ENCODE measurements around the gene SHC3. TPM values are rescaled to one million over a fixed set of nuclear protein-coding genes. Genes with fewer than 3 reads are reported as not detected.

The SHC3 gene
- total and polyA plus RNA-seq, 12 donors, result 0.15 to 0.71 (median 0.33) TPM

DNA sequence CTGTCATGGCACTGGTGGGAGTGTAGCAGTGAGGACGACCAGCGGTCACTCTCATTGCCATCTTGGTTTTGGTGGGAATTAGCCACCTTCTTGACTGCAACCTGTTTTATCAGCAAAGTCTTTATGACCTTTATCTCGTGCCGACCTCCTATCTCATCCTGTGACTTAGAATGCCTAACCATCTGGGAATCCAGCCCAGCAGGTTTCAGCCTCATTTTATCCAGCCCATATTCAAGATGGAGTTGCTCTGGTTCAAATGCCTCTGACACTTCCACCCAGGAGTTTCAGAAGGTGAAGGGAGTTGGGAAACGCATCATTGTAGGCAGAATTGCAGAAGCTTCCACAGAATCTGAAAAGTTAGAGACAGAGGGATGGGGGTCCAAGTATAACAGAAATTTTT is 35.4 kb downstream of the SHC3 start:
- H3K36me3 ChIP-seq, result no peaks in the 10 kb centered on the region
- no peaks in the 10 kb centered on the region for H3K9me3 ChIP-seq
- DNase-seq, result no peak
- WGBS, 2 donors, result 77 to 78% methylated on average over 5 of the region's 5 CpGs
- H3K27me3 ChIP-seq, result no peaks in the 10 kb centered on the region
- ATAC-seq, result no peak
- H3K27ac ChIP-seq, result no peak overlapping the region
- H3K4me3 ChIP-seq, result no peak overlapping the region
- intact Hi-C loops (cut with DNase I), result no loop called here
- TF ChIP-seq, protein P1, sequence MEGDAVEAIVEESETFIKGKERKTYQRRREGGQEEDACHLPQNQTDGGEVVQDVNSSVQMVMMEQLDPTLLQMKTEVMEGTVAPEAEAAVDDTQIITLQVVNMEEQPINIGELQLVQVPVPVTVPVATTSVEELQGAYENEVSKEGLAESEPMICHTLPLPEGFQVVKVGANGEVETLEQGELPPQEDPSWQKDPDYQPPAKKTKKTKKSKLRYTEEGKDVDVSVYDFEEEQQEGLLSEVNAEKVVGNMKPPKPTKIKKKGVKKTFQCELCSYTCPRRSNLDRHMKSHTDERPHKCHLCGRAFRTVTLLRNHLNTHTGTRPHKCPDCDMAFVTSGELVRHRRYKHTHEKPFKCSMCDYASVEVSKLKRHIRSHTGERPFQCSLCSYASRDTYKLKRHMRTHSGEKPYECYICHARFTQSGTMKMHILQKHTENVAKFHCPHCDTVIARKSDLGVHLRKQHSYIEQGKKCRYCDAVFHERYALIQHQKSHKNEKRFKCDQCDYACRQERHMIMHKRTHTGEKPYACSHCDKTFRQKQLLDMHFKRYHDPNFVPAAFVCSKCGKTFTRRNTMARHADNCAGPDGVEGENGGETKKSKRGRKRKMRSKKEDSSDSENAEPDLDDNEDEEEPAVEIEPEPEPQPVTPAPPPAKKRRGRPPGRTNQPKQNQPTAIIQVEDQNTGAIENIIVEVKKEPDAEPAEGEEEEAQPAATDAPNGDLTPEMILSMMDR (IDR thresholded peaks at IDR 0.05), result no peak
- peaks cover 0 to 5% (median 0%) of the 10 kb centered on the region in 9 donors for H3K4me1 ChIP-seq

DNA sequence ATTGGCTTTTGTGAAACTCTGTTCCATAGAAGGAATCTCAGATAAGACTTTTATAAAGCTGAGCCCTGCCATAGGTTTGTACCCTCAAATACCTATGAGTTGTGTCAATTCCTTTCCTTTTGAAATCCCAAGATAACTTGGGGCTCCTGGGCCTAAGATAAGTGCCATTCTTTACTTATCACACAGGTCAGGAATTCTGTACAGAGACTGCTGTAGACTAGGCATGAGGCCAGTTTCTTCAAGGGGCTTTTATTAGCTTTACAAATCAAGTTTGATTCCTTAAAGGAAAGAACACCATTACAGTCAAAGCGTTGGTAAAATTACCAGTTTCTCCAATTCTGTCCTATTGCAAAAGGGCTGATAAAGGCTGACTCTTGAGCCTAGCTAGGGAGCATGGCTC is 39.2 kb downstream of the SHC3 start:
- Histone ChIP-seq H3K4me1 (peaks cover 0 to 11% (median 0%) of the 10 kb centered on the region in 9 donors), H3K36me3 (no peaks in the 10 kb centered on the region), H3K9me3 (peaks cover 0 to 12% (median 3%) of the 10 kb centered on the region in 11 donors), H3K4me3 (no peak overlapping the region), H3K27me3 (no peaks in the 10 kb centered on the region), H3K27ac (no peak overlapping the region)
- TF ChIP-seq, protein P1 (IDR thresholded peaks at IDR 0.05), result no peak
- no peak for ATAC-seq
- no peak for DNase-seq
- 73 to 83% methylated on average over 1 of the region's 1 CpG for WGBS, 2 donors
- intact Hi-C loops (cut with DNase I), result no loop called here

DNA sequence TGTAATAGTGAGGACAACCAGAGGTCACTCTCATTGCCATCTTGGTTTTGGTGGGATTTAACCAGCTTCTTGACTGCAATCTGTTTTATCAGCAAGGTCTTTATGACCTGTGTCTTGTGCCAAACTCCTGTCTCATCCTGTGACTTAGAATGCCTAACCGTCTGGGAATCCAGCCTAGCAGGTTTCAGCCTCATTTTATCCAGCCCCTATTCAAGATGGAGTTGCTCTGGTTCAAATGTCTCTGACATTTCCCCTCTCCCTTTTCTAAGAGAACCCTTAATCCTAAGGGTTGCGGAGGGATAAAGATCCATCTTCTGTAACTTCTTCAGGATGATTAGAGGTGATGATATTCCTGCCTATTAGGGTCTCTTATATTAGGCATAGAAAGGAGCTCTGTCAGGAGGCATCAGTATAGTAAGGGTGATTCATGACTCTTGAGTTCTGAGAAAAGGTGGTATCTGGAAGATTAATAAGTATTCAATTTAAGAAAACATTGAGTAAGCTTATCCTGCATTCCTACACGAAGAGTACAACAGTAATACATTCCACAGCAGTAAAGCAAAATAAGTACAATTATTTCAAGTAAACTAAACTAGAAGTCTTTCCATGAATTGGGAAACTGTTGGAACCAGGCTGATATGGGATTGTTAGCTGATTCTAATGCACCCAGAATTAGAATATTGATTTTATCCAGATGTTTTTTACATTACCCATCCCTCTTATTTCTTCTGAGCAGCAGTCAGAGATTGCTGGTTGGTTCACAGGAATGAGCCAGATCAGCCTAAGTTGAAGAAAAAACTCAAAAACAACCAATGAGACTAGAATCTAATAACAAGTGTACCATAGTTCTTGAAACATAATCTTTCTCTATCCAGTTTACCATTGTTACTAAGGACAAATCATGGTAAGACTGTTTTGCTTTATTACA is 39.9 kb downstream of the SHC3 start:
- no peak overlapping the region for H3K4me3 ChIP-seq
- ATAC-seq, result no peak
- TF ChIP-seq, protein P1 (IDR thresholded peaks at IDR 0.05), result no peak
- no peak for DNase-seq
- peaks cover 0 to 19% (median 6%) of the 10 kb centered on the region in 11 donors for H3K9me3 ChIP-seq
- no peaks in the 10 kb centered on the region for H3K27me3 ChIP-seq
- H3K4me1 ChIP-seq, result peaks cover 0 to 11% (median 0%) of the 10 kb centered on the region in 9 donors
- intact Hi-C loops (cut with DNase I), result no loop called here
- WGBS, 2 donors, result 86 to 90% methylated on average over 3 of the region's 3 CpGs
- peak overlapping the region in 2 of 10 donors; percentile 26 to 35 for H3K27ac ChIP-seq
- H3K36me3 ChIP-seq, result no peaks in the 10 kb centered on the region

DNA sequence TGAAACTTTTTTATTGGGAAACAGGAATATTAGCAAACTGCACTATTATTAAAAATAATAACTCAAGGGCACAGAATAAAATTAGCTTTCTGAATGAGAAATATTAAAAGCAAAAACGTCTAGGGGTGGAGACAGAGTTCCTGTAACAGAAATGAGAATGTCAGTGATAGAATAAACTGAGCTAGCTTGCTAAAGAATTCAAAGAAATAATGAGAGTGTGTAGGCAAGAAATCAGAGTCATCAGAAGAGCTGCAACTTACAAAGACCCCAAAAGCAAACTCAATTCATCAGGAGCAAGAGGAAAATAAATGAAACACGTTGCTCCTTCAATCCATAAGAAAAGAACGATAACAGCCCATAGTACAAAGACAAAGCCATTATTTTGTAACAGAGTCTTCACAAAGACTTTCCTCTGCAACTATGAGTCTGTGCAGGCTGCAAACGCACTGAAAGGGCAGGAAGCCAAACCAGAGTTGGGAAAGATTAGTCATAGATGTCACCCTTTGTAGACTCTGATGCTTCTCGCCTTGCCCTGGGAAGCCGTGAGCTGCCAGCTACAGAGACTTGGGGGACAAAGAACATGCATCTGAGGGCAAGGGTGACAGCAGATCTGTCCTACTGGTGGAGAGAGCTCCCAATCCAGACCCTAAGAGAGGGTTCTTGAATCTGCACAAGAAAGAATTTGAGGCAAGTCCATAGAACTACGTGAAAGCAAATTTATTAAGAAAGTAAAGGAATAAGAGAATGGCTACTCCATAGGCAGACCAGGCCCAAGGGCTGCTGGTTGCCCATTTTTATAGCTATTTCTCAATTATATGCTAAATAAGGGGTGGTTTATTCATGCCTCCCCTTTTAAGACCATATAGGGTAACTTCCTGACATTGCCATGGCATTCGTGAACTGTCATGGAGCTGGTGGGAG is 40.8 kb downstream of the SHC3 start:
- H3K4me3 ChIP-seq, result no peak overlapping the region
- H3K36me3 ChIP-seq, result no peaks in the 10 kb centered on the region
- peaks cover 0 to 11% (median 0%) of the 10 kb centered on the region in 9 donors for H3K4me1 ChIP-seq
- ATAC-seq (peak in 7 of 8 donors; percentile 37 to 84 (median 62)), DNase-seq (peak; percentile 13 to 47)
- TF ChIP-seq, protein P1 (IDR thresholded peaks at IDR 0.05), result no peak
- peaks cover 0 to 28% (median 6%) of the 10 kb centered on the region in 11 donors for H3K9me3 ChIP-seq
- H3K27ac ChIP-seq, result peak overlapping the region in 2 of 10 donors; percentile 26 to 38
- WGBS, 2 donors, result 53 to 62% methylated on average over 8 of the region's 8 CpGs
- no peaks in the 10 kb centered on the region for H3K27me3 ChIP-seq
- intact Hi-C loops (cut with DNase I), result no loop called here
